Fibroblast of pulmonary artery (primary cell): ENCODE data around the gene IKZF3.

Experiments used
- DNase-seq: peaks from one replicate; pipeline ENCODE4 v3.0.0-alpha.2; 2010; ENCODE audit warnings: low read depth
- H3K4me3 ChIP-seq: replicated peaks from 2 replicates; pipeline ENCODE4 v1.5.1; 2011; ENCODE audit warnings: low read depth, mild to moderate bottlenecking, control low read depth, low read length, moderate library complexity
- TF ChIP-seq, protein P1 (sequence below): IDR thresholded peaks from 2 replicates; pipeline ENCODE4 v1.5.1; 2011; ENCODE audit warnings: mild to moderate bottlenecking, control low read depth, low read length, inconsistent platforms; ENCODE audit errors: missing control alignments

Gene IKZF3

DNA sequence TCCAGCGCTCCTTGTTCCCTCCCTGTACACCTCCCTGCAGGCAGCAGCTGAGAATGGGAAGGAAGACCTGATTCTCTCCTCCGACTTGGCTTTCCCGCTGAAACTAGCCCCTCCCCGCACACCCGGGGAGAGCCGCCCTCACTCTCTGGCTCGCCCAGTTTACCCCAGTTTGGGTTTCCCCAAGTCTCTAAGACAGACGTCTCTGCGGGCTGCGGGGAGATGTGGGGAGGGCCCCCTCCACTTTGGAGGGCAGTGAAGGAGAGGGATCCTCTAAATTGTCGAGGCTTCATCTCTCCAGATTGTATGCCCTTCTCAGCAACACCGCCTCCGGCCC lies 125.6 kb downstream of the IKZF3 start:
- TF ChIP-seq, protein P1, sequence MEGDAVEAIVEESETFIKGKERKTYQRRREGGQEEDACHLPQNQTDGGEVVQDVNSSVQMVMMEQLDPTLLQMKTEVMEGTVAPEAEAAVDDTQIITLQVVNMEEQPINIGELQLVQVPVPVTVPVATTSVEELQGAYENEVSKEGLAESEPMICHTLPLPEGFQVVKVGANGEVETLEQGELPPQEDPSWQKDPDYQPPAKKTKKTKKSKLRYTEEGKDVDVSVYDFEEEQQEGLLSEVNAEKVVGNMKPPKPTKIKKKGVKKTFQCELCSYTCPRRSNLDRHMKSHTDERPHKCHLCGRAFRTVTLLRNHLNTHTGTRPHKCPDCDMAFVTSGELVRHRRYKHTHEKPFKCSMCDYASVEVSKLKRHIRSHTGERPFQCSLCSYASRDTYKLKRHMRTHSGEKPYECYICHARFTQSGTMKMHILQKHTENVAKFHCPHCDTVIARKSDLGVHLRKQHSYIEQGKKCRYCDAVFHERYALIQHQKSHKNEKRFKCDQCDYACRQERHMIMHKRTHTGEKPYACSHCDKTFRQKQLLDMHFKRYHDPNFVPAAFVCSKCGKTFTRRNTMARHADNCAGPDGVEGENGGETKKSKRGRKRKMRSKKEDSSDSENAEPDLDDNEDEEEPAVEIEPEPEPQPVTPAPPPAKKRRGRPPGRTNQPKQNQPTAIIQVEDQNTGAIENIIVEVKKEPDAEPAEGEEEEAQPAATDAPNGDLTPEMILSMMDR: no peak
- H3K4me3 ChIP-seq: peak overlapping the region; percentile 12
- DNase-seq: no peak

DNA sequence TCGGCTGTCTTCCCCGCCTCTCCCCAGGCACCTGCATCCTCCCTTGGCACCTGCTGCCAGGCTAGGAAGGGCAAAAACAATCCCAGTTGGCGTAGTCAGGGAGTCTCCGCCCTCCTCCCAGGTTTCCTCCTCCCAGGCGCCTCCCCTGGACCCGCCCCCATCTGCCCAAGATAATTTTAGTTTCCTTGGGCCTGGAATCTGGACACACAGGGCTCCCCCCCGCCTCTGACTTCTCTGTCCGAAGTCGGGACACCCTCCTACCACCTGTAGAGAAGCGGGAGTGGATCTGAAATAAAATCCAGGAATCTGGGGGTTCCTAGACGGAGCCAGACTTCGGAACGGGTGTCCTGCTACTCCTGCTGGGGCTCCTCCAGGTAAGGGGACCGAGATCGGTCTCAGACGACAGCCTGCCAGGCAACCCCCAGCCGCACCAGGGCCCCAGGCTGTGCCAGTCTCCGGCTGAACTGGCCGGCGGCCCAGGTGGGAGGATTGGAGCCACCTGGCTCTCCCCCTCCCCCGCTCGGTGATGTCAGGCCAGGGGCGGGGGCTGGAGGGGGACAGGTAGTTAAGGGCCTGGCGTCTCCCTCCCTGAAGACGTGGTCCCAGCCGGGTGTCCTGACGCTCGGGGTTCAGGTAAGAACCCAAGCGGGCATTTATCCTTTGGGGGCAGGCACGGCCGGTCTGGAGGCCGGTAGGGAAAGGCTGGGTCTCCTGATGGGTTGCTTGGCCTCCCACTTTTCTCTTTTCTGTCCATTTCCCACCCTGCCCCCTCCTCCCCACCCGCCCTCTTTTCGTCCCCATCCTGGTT lies 126.1 kb downstream of the IKZF3 start, which contains the start of gene GRB7:
TSS of gene GRB7 (plus strand) at position 179 of the 808 bp plus-strand sequence. CDS start 4,364 bp downstream, outside the sequence.
- TF ChIP-seq, protein P1: no peak
- no peak for DNase-seq
- peak within 1 kb of the TSS; percentile 12 for H3K4me3 ChIP-seq

DNA sequence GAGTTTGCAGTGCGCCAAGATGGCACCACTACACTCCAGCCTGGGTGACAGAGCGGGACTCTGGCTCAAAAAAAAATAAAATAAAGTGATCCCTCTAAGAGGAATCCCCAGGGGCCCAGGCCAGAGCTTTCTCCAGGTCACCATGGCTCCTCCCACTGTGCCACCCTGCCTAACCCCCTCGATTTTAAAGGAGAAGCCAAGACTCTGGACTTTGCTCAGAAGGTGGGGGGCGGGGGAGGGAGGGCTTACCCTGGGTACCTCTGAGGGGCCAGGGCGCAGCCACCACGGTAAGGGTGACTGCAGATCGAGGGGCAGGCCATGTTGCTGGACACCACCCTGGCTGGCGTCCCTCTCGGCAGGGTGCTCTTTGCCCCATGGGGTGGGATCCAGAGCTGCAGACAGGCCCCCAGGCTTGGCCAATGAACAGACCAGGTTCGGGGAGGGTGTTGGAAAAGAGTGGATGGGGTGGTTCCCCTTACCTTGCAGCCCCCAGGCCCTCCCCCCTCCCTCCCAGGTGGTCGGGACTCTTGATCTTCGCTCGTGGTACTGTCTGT lies 126.8 kb downstream of the IKZF3 start:
- TF ChIP-seq, protein P1: no peak
- no peak for DNase-seq
- no peak overlapping the region for H3K4me3 ChIP-seq

DNA sequence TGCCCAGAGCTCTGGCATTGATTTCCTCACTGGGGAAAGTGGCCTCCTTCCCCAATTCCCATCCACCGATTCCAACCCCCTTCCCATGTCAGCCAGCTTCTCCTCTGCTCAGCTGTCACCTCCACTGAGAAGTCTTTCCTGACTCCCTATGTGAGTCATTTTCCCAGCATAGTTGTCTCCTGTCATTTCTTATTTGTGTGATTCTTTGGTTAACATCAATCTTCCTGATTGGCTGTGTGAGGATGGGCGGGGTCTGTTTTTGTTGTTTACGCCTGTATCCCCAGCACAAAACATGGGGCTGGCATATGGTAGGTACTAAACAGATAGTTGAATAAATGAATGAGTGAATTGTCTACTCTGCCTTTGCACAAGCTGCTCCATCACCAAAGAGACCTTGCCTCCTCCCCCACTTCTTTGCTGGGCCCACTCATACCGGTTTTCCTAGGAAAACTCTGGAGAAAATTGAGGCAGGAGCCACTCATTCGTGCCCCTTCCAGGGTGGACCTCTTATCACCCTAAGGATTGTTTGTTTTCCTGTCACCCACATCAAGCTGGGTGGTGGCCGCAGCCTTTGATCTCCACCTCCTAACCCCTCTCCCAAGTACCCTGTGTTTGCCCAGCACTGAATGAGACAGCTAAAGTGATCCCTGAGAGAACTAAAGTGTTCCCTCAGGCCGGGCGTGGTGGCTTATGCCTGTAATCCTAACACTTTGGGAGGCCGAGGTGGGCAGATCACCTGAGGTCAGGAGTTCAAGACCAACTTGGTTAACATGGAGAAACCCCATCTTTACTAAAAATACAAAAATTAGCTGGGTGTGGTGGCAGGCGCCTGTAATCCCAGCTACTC lies 127.6 kb downstream of the IKZF3 start:
- no peak overlapping the region for H3K4me3 ChIP-seq
- DNase-seq: no peak
- TF ChIP-seq, protein P1: no peak

DNA sequence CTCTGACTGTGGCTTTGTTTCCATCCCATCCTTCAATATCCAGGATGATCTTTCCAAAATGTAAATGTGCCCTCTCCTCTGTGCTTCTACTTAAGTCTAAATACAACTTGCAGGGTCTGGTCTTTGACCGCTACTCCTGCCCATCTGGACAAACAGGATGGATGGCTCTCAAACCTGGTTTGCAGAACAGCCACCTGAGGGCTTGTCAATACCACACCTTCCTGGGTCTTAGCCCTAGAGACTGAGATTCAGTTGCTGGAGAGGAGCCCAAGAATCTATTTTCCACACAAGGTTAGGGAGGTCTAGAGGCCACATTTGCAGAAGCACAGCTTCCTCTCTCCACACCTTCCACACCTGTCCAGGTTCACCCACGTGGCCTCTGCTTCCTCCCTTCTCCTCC lies 128.2 kb downstream of the IKZF3 start:
- TF ChIP-seq, protein P1: no peak
- H3K4me3 ChIP-seq: no peak overlapping the region
- DNase-seq: no peak

DNA sequence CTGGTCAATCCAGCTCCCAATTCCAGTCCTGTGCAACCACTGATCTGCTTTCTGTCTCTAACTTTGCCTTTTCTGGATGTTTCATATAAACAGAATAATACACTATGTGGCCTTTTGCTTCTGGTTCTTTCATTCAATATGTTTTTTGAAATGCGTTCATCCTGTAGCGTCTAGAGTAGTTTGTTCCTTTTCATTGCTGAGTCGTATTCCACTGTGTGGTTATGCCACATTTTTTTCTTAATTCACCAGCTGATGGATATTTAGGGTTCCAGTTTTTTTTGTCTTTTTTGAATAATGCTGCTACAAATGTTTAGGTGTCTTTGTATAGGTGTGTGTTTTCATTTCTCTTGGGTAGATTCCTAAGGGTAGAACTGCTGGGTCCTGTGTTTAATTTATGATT lies 131.5 kb downstream of the IKZF3 start:
- no peak for DNase-seq
- no peak overlapping the region for H3K4me3 ChIP-seq
- TF ChIP-seq, protein P1: no peak
